HG02588 (cell line): Measurements from ENCODE around the gene NFATC3.

ENCODE experiments used
- ATAC-seq: cut with Tn5 transposase; IDR thresholded peaks from one replicate; pipeline ENCODE4 v1.9.1; 2021; ENCODE audit warnings: mild to moderate bottlenecking, moderate library complexity; ENCODE audit not compliant: unreplicated experiment

NFATC3 gene

GRCh38 chr16:68267612-68268405, 182.6 kb downstream of the NFATC3 start:
- ATAC-seq: no peak

DNA sequence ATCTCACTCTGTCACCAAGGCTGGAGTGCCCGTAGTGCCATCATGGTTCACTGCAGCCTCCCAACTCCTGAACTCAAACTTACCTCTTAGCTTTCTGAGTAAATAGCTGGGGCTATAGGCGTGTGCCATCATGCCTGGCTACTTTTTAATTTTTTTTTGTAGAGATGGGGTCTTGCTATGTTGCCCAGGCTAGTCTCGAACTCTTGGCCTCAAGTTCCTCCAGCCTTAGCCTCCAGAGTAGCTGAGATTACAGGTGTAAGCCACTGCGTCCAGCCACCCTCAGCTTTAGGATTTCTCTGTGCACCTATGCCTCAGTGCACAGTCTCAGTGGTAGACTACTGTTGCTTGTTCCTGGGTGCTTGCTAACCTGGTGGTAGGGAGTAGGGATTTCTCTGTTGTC, 184.6 kb downstream of the NFATC3 start:
- no peak for ATAC-seq

GRCh38 chr16:68270353-68270752, 185.2 kb downstream of the NFATC3 start:
- no peak for ATAC-seq

- no peak for ATAC-seq
These were observed 187.5 kb downstream of the NFATC3 start for GRCh38 chr16:68272507-68273209.

DNA sequence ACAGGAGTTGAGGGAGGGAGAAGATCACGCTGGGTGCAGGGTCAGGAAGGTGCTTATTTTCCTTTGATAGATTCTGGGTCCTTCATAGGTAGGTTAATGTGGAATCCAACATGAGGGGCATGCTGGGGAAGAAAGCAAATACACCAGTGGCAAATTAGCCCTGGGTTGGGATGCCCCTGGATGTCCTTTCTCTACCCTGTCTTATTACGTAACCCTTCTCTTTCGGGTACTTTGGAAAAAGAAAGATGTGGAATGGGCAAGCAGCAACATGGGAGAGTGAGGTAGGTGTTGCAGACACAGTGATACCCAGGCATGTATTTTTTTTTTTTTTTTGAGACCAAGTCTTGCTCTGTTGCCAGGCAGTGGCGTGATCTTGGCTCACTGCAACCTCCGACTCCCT, 188.3 kb downstream of the NFATC3 start:
- no peak for ATAC-seq

- no peak for ATAC-seq
These were observed 188.7 kb downstream of the NFATC3 start for GRCh38 chr16:68273896-68274295.

- no peak for ATAC-seq
These were observed 189.3 kb downstream of the NFATC3 start for GRCh38 chr16:68274441-68274840.

GRCh38 chr16:68275611-68276191, 190.5 kb downstream of the NFATC3 start:
- ATAC-seq: no peak

- no peak for ATAC-seq
These were observed 191.1 kb downstream of the NFATC3 start for GRCh38 chr16:68276223-68276622.
